Osteoblast (primary cell): ENCODE results near the gene KCNE1. TPM values are rescaled to one million over a fixed set of nuclear protein-coding genes. Genes with fewer than 3 reads are reported as not detected.

ENCODE experiments used
- DNase-seq: peaks from one replicate; pipeline ENCODE4 v3.0.0; 2011; ENCODE audit warnings: low spot score, mixed read lengths; ENCODE audit not compliant: insufficient read length; ENCODE audit errors: missing footprints
- H2AFZ ChIP-seq: 2 replicates; pipeline ENCODE4 v1.6.0; 2011; ENCODE audit warnings: mild to moderate bottlenecking, low read length
- H3K27ac ChIP-seq: 2 replicates; pipeline ENCODE4 v1.5.1; 2011; ENCODE audit warnings: mild to moderate bottlenecking, low read depth, low read length, moderate library complexity
- H3K27me3 ChIP-seq: 2 replicates; pipeline ENCODE4 v1.6.0; 2012; ENCODE audit warnings: mild to moderate bottlenecking, control low read depth, inconsistent platforms, low read length, moderate library complexity; ENCODE audit not compliant: insufficient read depth
- H3K36me3 ChIP-seq: 2 replicates; pipeline ENCODE4 v1.5.1; 2011; ENCODE audit warnings: mild to moderate bottlenecking, low read length, control low read depth, moderate library complexity; ENCODE audit not compliant: insufficient read depth
- H3K4me1 ChIP-seq: 2 replicates; pipeline ENCODE4 v1.5.1; 2011; ENCODE audit warnings: mild to moderate bottlenecking, low read length, control low read depth, moderate library complexity; ENCODE audit not compliant: insufficient read depth
- H3K4me2 ChIP-seq: 2 replicates; pipeline ENCODE4 v1.6.0; 2011; ENCODE audit warnings: mild to moderate bottlenecking, low read length; ENCODE audit not compliant: insufficient read depth
- H3K4me3 ChIP-seq: fragments of 200-600 bp; sonication (generic); 3 replicates; pipeline ENCODE4 v1.5.1; 2012; ENCODE audit warnings: mild to moderate bottlenecking, low read length, inconsistent platforms; ENCODE audit not compliant: insufficient read depth
- H3K79me2 ChIP-seq: 2 replicates; pipeline ENCODE4 v1.6.0; 2012; ENCODE audit warnings: mild to moderate bottlenecking, low read length, control low read depth, inconsistent platforms; ENCODE audit not compliant: insufficient read depth
- H3K9me3 ChIP-seq: 2 replicates; pipeline ENCODE4 v1.5.1; 2011; ENCODE audit warnings: low read depth, low read length, control low read depth
- H4K20me1 ChIP-seq: 2 replicates; pipeline ENCODE4 v1.6.0; 2012; ENCODE audit warnings: mild to moderate bottlenecking, low read length, control low read depth; ENCODE audit not compliant: insufficient read depth
- total RNA-seq: library from RNA; depleted of rRNA; stranded (reverse); fragments of >200 nt; gene quantifications from 2 replicates; pipeline ENCODE4 v1.2.3, GENCODE V29; 2012
- TF ChIP-seq, protein P1 (sequence below): IDR thresholded peaks from 2 replicates; pipeline ENCODE4 v1.5.1; 2011; ENCODE audit warnings: mild to moderate bottlenecking, low read depth, low read length, moderate library complexity; ENCODE audit errors: extremely low read depth

Gene KCNE1
- 0.29 and 0.72 TPM in 2 replicates for total RNA-seq

DNA sequence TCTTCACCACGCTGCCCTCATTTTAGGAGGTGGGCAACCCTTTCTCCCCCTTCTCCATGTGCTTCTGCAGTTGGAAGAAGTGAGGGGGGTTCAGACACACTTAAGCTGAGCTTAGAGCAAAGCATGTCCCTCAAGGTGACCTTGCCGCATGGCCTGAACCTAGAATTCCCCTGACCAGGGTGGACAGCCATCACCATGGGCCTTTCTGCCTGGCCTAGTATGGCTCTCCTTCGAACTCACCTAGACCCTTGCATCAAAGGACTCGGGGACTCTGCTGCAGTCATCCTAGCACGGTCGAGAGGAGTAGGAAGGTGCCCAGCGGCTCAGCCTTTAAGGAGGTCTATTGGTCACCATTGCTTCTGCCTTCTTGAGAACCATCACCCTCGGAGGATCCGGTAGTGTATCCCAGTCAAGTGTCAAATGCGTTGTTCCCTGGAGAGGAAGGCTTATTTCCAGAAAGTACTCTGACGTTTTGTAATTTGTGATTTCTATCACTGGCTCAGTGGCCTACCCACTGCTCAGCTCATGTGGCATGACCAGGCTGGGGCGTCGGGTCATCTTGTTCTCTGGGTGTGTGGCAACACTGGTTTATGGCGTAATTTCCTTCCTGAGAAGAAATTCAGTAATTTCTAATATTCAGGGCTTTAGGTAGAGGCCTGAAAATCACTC, at the start of gene KCNE1:
TSS of gene KCNE1 (minus strand) at position 424 of the 669 bp plus-strand sequence. CDS start 62,576 bp downstream, outside the sequence.
- no peaks in the 10 kb centered on the region for H3K27me3 ChIP-seq
- H3K9me3 ChIP-seq: no peaks in the 10 kb centered on the region
- H3K4me2 ChIP-seq: no peak within 1 kb of the TSS
- H4K20me1 ChIP-seq: no peaks in the 10 kb centered on the region
- peaks cover 11% of the 10 kb centered on the region for H3K36me3 ChIP-seq
- H3K79me2 ChIP-seq: no peaks in the 10 kb centered on the region
- H3K27ac ChIP-seq: no peak within 1 kb of the TSS
- no peak within 1 kb of the TSS for H2AFZ ChIP-seq
- TF ChIP-seq, protein P1, sequence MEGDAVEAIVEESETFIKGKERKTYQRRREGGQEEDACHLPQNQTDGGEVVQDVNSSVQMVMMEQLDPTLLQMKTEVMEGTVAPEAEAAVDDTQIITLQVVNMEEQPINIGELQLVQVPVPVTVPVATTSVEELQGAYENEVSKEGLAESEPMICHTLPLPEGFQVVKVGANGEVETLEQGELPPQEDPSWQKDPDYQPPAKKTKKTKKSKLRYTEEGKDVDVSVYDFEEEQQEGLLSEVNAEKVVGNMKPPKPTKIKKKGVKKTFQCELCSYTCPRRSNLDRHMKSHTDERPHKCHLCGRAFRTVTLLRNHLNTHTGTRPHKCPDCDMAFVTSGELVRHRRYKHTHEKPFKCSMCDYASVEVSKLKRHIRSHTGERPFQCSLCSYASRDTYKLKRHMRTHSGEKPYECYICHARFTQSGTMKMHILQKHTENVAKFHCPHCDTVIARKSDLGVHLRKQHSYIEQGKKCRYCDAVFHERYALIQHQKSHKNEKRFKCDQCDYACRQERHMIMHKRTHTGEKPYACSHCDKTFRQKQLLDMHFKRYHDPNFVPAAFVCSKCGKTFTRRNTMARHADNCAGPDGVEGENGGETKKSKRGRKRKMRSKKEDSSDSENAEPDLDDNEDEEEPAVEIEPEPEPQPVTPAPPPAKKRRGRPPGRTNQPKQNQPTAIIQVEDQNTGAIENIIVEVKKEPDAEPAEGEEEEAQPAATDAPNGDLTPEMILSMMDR: no peak
- H3K4me1 ChIP-seq: no peaks in the 10 kb centered on the region
- no peak for DNase-seq
- H3K4me3 ChIP-seq: no peak within 1 kb of the TSS

DNA sequence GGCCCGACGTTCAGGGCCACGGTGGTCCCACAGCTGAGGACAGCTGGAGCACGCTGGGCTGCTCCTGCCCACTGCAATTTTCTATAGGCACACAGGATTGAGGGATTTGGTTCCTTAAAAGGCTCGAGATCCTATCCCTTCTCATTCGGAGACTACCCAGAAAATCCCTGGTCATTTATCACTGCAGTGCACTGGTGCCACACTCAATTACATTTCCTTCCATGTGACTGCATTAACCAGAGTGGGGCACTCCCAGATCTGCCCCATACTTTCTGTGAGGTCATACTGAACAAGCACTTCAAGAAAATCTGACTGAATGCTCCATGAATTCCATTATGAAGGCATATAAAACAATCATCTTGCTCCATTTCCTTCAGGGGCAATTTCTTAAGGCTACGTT, 49.8 kb upstream of the KCNE1 start:
- Histone ChIP-seq H3K36me3 (no peaks in the 10 kb centered on the region), H3K4me2 (no peak overlapping the region), H2AFZ (no peak overlapping the region), H3K4me1 (no peaks in the 10 kb centered on the region), H3K79me2 (no peaks in the 10 kb centered on the region), H4K20me1 (no peaks in the 10 kb centered on the region), H3K4me3 (no peak overlapping the region), H3K27me3 (no peaks in the 10 kb centered on the region), H3K27ac (no peak overlapping the region), H3K9me3 (no peaks in the 10 kb centered on the region)
- DNase-seq: no peak
- TF ChIP-seq, protein P1: no peak

DNA sequence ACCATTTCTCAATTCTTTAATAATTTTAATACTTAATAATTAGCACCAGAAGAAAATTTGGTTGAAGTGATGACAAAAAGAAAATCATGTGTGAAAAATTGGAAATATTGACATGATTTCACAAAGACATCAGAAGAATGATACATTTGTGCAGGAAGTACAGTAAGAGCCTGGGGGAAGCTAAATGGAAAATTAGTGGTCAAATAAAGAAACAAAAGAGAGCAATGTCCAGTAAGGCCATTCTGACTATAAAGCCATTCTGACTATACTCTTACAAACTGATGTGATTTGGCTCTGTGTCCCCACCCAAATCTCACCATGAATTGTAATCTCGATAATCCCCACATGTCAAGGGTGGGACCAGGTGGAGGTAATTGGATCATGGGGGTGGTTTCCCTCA, 48.6 kb upstream of the KCNE1 start:
- Histone ChIP-seq H2AFZ (no peak overlapping the region), H3K4me2 (no peak overlapping the region), H3K27me3 (no peaks in the 10 kb centered on the region), H3K79me2 (no peaks in the 10 kb centered on the region), H3K4me3 (no peak overlapping the region), H3K36me3 (no peaks in the 10 kb centered on the region), H4K20me1 (no peaks in the 10 kb centered on the region), H3K9me3 (no peaks in the 10 kb centered on the region), H3K27ac (no peak overlapping the region), H3K4me1 (no peaks in the 10 kb centered on the region)
- TF ChIP-seq, protein P1: no peak
- no peak for DNase-seq

DNA sequence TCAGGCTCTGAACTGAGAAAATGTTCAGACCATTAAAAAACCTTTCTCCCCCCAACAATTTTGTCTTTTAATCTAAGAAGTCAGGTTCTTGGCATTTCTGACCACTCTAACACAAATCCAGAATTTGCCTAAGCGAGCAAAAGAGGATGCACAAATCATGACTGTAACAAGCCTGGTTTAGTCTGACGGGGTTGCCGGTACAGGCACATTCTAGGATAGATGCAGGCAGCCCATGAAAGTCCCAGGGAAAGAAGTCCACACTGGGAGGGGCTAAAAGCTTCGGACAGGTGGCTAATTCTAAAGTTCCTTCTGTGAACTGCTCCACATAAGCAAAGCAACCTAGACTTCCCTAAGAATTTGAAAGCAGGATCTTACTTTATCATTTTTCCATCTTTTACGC, 48.0 kb upstream of the KCNE1 start:
- Histone ChIP-seq H3K27me3 (no peaks in the 10 kb centered on the region), H3K4me1 (no peaks in the 10 kb centered on the region), H3K4me2 (no peak overlapping the region), H3K79me2 (no peaks in the 10 kb centered on the region), H3K27ac (no peak overlapping the region), H4K20me1 (no peaks in the 10 kb centered on the region), H2AFZ (no peak overlapping the region), H3K36me3 (no peaks in the 10 kb centered on the region), H3K9me3 (no peaks in the 10 kb centered on the region), H3K4me3 (no peak overlapping the region)
- TF ChIP-seq, protein P1: no peak
- DNase-seq: no peak
